CD14-positive monocyte (primary cell): ENCODE measurements around the gene MLLT3. TPM values are rescaled to one million over a fixed set of nuclear protein-coding genes. Genes with fewer than 3 reads are reported as not detected.

Experiments
- DNase-seq, 3 donors: peaks; one replicate each; pipeline ENCODE4 v3.0.0-alpha.2; 2011 to 2022
- H2AFZ ChIP-seq: 2 replicates; pipeline ENCODE4 v1.6.0; 2012; ENCODE audit warnings: mild to moderate bottlenecking, low read depth, low read length, inconsistent platforms; ENCODE audit not compliant: insufficient read depth, poor library complexity, severe bottlenecking
- H3K27ac ChIP-seq, 2 donors: 1 replicate in 1 of 2; 2 replicates in 1 of 2; pipeline ENCODE4 v1.5.1; 2012 to 2013; ENCODE audit warnings: low read length in 2 of 2, control low read depth in 1 of 2, inconsistent platforms in 1 of 2, low read depth in 1 of 2, mild to moderate bottlenecking in 1 of 2
- H3K27me3 ChIP-seq, 2 donors: one replicate each; pipeline versions ENCODE4 v1.6.0 to v1.6.1; 2011 to 2013; ENCODE audit warnings: low read length in 2 of 2; ENCODE audit not compliant: control insufficient read depth in 2 of 2, insufficient read depth in 2 of 2
- H3K36me3 ChIP-seq, 2 donors: replicated peaks in 1 of 2; 1 replicate in 1 of 2; 2 replicates in 1 of 2; pipeline versions ENCODE4 v1.5.1 to v1.6.1; 2012 to 2013; ENCODE audit warnings: low read length in 2 of 2, control low read depth in 1 of 2, inconsistent platforms in 1 of 2, mild to moderate bottlenecking in 1 of 2; ENCODE audit not compliant: insufficient read depth in 2 of 2, control insufficient read depth in 1 of 2
- H3K4me1 ChIP-seq, 2 donors: 1 replicate in 1 of 2; 2 replicates in 1 of 2; pipeline versions ENCODE4 v1.5.1 to v1.6.1; 2012 to 2013; ENCODE audit warnings: low read length in 2 of 2, control low read depth in 1 of 2, inconsistent platforms in 1 of 2, mild to moderate bottlenecking in 1 of 2, moderate library complexity in 1 of 2; ENCODE audit not compliant: insufficient read depth in 2 of 2, control insufficient read depth in 1 of 2
- H3K4me2 ChIP-seq: replicated peaks from 2 replicates; pipeline ENCODE3; 2012; ENCODE audit warnings: low read length, moderate library complexity, mild to moderate bottlenecking; ENCODE audit not compliant: poor library complexity, severe bottlenecking; ENCODE audit errors: extremely low read depth
- H3K4me3 ChIP-seq, 3 experiments: fragments of 200-600 bp in 1 of 3; sonication (generic) in 1 of 3; replicated peaks in 1 of 3; 1 replicate in 2 of 3; 2 replicates in 1 of 3; pipeline ENCODE4 v1.5.1; 2011 to 2013; ENCODE audit warnings: low read length in 3 of 3, mild to moderate bottlenecking in 3 of 3, control low read depth in 2 of 3, low read depth in 2 of 3, inconsistent platforms in 1 of 3, moderate library complexity in 1 of 3
- H3K79me2 ChIP-seq: 2 replicates; pipeline ENCODE4 v1.6.0; 2012; ENCODE audit warnings: mild to moderate bottlenecking, control low read depth, inconsistent platforms, low read length, moderate library complexity; ENCODE audit not compliant: insufficient read depth
- H3K9ac ChIP-seq: 2 replicates; pipeline ENCODE4 v1.6.0; 2017; ENCODE audit warnings: low read length, mild to moderate bottlenecking; ENCODE audit not compliant: insufficient read depth, poor library complexity, severe bottlenecking
- H3K9me3 ChIP-seq, 2 donors: replicated peaks in 1 of 2; 1 replicate in 1 of 2; 2 replicates in 1 of 2; pipeline versions ENCODE4 v1.5.1 to v1.6.1; 2012 to 2013; ENCODE audit warnings: low read length in 2 of 2, control low read depth in 1 of 2; ENCODE audit not compliant: control insufficient read depth in 1 of 2, insufficient read depth in 1 of 2
- H4K20me1 ChIP-seq: 2 replicates; pipeline ENCODE4 v1.6.0; 2012; ENCODE audit warnings: mild to moderate bottlenecking, low read length, control low read depth, moderate library complexity; ENCODE audit not compliant: insufficient read depth
- H3K27ac Mint-ChIP-seq, 7 donors: one replicate each; pipeline ENCODE4 v1.8.0; 2020; ENCODE audit warnings: mild to moderate bottlenecking in 7 of 7, mixed read lengths in 7 of 7, moderate library complexity in 6 of 7, inconsistent platforms in 2 of 7
- H3K27me3 Mint-ChIP-seq, 3 donors: one replicate each; pipeline ENCODE4 v1.8.0; 2021 to 2022; ENCODE audit warnings: low read depth in 3 of 3, mild to moderate bottlenecking in 3 of 3, mixed read lengths in 3 of 3, moderate library complexity in 3 of 3, inconsistent platforms in 1 of 3
- H3K36me3 Mint-ChIP-seq, 2 donors: one replicate each; pipeline ENCODE4 v1.8.0; 2020; ENCODE audit warnings: mixed read lengths in 2 of 2, inconsistent platforms in 1 of 2, mild to moderate bottlenecking in 1 of 2
- H3K4me1 Mint-ChIP-seq: one replicate; pipeline ENCODE4 v1.8.0; 2020; ENCODE audit warnings: mild to moderate bottlenecking, mixed read lengths
- H3K4me3 Mint-ChIP-seq, 2 donors: one replicate each; pipeline ENCODE4 v1.8.0; 2020; ENCODE audit warnings: mild to moderate bottlenecking in 2 of 2, mixed read lengths in 2 of 2, moderate library complexity in 1 of 2
- H3K9me3 Mint-ChIP-seq, 7 donors: one replicate each; pipeline ENCODE4 v1.8.0; 2020 to 2022; ENCODE audit warnings: mixed read lengths in 7 of 7, mild to moderate bottlenecking in 6 of 7, moderate library complexity in 6 of 7, inconsistent platforms in 2 of 7
- WGBS: methylation state at CpG from one replicate; pipeline ENCODE4 v1.1.5; 2013; ENCODE audit warnings: missing lambda C conversion rate; ENCODE audit not compliant: insufficient coverage; 5-methylcytosine and 5-hydroxymethylcytosine counted together
- intact Hi-C, 2 donors: fragments of 100-400 bp; cut with micrococcal nuclease; formaldehyde crosslinking; loops; one replicate each; pipeline versions ENCODE4 v1.15.0 to v1.15.1; 2023
- polyA plus RNA-seq, 3 donors: library from polyadenylated mRNA; depleted of rRNA in 1 of 3; unstranded in 2 of 3; stranded (reverse) in 1 of 3; fragments of 300-500 nt in 2 of 3; fragments of >200 nt in 1 of 3; fragmentation: Illumina TruSeq in 2 of 3; gene quantifications; 1 replicate in 2 of 3; 2 replicates in 1 of 3; pipeline ENCODE4 v1.2.3, GENCODE V29; 2012 to 2021
- TF ChIP-seq, protein P1 (sequence below): fragments of 200-600 bp; IDR thresholded peaks from one replicate; pipeline ENCODE4 v1.8.0; 2022; ENCODE audit warnings: antibody characterized with exemption, mild to moderate bottlenecking

MLLT3 gene
- polyA plus RNA-seq, 3 donors, result 0.81 to 2.3 (median 1.5) TPM

DNA sequence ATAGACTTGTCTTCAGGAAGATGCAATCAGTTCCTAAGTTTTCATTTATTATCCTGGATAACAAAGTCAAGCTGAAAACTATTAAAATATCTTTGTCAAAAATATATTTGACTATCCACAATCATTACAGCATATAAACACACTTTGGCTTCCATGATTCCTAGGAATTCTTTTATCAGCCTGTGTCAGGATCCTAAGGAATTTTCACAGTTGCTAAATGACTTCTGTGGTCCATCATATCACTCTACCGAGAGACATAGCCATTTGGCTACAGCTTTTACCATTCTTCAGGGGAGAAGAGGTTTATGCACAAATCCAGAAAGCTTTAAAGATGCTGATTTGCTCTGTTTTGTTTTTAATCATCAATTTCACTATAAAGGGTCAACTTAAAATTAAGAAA lies 128.3 kb downstream of the MLLT3 start:
- H3K4me1 Mint-ChIP-seq, result peaks cover 10% of the 10 kb centered on the region
- TF ChIP-seq, protein P1, sequence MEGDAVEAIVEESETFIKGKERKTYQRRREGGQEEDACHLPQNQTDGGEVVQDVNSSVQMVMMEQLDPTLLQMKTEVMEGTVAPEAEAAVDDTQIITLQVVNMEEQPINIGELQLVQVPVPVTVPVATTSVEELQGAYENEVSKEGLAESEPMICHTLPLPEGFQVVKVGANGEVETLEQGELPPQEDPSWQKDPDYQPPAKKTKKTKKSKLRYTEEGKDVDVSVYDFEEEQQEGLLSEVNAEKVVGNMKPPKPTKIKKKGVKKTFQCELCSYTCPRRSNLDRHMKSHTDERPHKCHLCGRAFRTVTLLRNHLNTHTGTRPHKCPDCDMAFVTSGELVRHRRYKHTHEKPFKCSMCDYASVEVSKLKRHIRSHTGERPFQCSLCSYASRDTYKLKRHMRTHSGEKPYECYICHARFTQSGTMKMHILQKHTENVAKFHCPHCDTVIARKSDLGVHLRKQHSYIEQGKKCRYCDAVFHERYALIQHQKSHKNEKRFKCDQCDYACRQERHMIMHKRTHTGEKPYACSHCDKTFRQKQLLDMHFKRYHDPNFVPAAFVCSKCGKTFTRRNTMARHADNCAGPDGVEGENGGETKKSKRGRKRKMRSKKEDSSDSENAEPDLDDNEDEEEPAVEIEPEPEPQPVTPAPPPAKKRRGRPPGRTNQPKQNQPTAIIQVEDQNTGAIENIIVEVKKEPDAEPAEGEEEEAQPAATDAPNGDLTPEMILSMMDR, result no peak
- no CpG with 5 or more reads among the region's 1 CpG for WGBS
- no peak overlapping the region for H3K4me2 ChIP-seq
- no peaks in the 10 kb centered on the region for H3K36me3 ChIP-seq
- no peaks in the 10 kb centered on the region for H3K9me3 ChIP-seq
- no peaks in the 10 kb centered on the region for H3K9me3 Mint-ChIP-seq
- no peaks in the 10 kb centered on the region for H3K36me3 Mint-ChIP-seq
- H3K27ac ChIP-seq, result no peak overlapping the region
- no peaks in the 10 kb centered on the region for H3K4me1 ChIP-seq
- H3K27ac Mint-ChIP-seq, result no peak overlapping the region
- no peaks in the 10 kb centered on the region for H3K79me2 ChIP-seq
- H3K4me3 ChIP-seq, result no peak overlapping the region
- no peaks in the 10 kb centered on the region for H3K27me3 ChIP-seq
- H3K27me3 Mint-ChIP-seq, result peaks cover 0 to 2% (median 0%) of the 10 kb centered on the region in 3 donors
- intact Hi-C loops, result no loop called here
- no peak overlapping the region for H2AFZ ChIP-seq
- no peaks in the 10 kb centered on the region for H4K20me1 ChIP-seq
- no peak for DNase-seq
- no peak overlapping the region for H3K9ac ChIP-seq
- H3K4me3 Mint-ChIP-seq, result no peak overlapping the region

DNA sequence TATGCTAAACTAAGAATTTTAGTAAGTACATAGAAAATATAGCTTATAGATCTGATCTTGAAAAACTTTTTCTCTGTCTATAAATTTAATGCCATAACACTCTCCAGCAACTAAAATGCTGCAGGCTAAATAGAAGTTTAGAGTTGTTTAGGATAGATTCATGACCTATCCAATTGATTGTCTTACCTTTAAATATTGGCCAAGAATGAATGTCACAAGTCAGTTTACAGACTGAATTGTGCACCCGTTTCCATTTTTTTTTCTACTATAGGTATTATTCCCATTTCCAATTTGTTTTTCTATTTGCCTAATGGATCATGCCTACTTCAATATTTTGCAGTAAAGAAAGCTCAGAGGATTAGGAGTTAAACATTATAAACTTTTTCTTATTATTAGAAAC lies 129.5 kb downstream of the MLLT3 start:
- Mint-ChIP-seq H3K36me3 (no peaks in the 10 kb centered on the region), H3K4me3 (no peak overlapping the region), H3K27me3 (peaks cover 0 to 2% (median 0%) of the 10 kb centered on the region in 3 donors), H3K9me3 (no peaks in the 10 kb centered on the region), H3K27ac (no peak overlapping the region), H3K4me1 (peaks cover 10% of the 10 kb centered on the region)
- Histone ChIP-seq H3K27me3 (no peaks in the 10 kb centered on the region), H3K4me3 (no peak overlapping the region), H3K4me2 (no peak overlapping the region), H3K36me3 (no peaks in the 10 kb centered on the region), H3K27ac (no peak overlapping the region), H4K20me1 (no peaks in the 10 kb centered on the region), H3K4me1 (no peaks in the 10 kb centered on the region), H3K79me2 (no peaks in the 10 kb centered on the region), H3K9ac (no peak overlapping the region), H2AFZ (no peak overlapping the region), H3K9me3 (no peaks in the 10 kb centered on the region)
- TF ChIP-seq, protein P1, result no peak
- WGBS, result no CpG with 5 or more reads among the region's 1 CpG
- no peak for DNase-seq
- intact Hi-C loops, result no loop called here
